GM12878 (cell line): ENCODE measurements around the gene ETV6. TPM values are rescaled to one million over a fixed set of nuclear protein-coding genes. Genes with fewer than 3 reads are reported as not detected.

Experiments used
- BCL11A ChIP-seq: IDR thresholded peaks from 2 replicates; pipeline ENCODE4 v1.6.1; 2011; ENCODE audit warnings: low read depth, low read length
- BMI1 ChIP-seq: fragments of 450-650 bp; IDR thresholded peaks from 2 replicates; pipeline ENCODE4 v1.6.1; 2016; ENCODE audit warnings: mild to moderate bottlenecking, moderate library complexity, borderline replicate concordance
- CHD1 ChIP-seq: IDR thresholded peaks from 2 replicates; pipeline ENCODE4 v1.6.1; 2012; ENCODE audit warnings: low read depth, low read length, improper control_type of control experiment
- ESRRA ChIP-seq: IDR thresholded peaks from 2 replicates; pipeline ENCODE4 v1.6.1; 2012; ENCODE audit warnings: mild to moderate bottlenecking, low read length, improper control_type of control experiment
- IRF3 ChIP-seq: fragments of 450-650 bp; IDR thresholded peaks from 2 replicates; pipeline ENCODE4 v1.6.1; 2014; ENCODE audit warnings: mild to moderate bottlenecking
- NR2C2 ChIP-seq: IDR thresholded peaks from 2 replicates; pipeline ENCODE4 v1.6.1; 2011; ENCODE audit warnings: borderline replicate concordance, low read depth; ENCODE audit not compliant: control insufficient read depth, insufficient read length
- POLR2AphosphoS2 ChIP-seq: IDR thresholded peaks from 2 replicates; pipeline ENCODE4 v1.6.1; 2011; ENCODE audit warnings: low read depth, mild to moderate bottlenecking, low read length, improper control_type of control experiment, moderate library complexity
- POU2F2 ChIP-seq: IDR thresholded peaks from 3 replicates; pipeline ENCODE4 v1.6.1; 2011; ENCODE audit warnings: low read depth, mild to moderate bottlenecking, low read length, borderline replicate concordance
- RAD21 ChIP-seq: IDR thresholded peaks from 2 replicates; pipeline ENCODE4 v1.6.1; 2011; ENCODE audit warnings: mild to moderate bottlenecking, low read depth, low read length, moderate library complexity; ENCODE audit not compliant: insufficient read depth
- RFX5 ChIP-seq: IDR thresholded peaks from 2 replicates; pipeline ENCODE4 v1.6.1; 2011; ENCODE audit warnings: low read depth, low read length, improper control_type of control experiment
- SIX5 ChIP-seq: IDR thresholded peaks from 2 replicates; pipeline ENCODE4 v1.6.1; 2011; ENCODE audit warnings: mild to moderate bottlenecking, low read depth, low read length, moderate library complexity; ENCODE audit not compliant: severe bottlenecking
- SREBF1 ChIP-seq: IDR thresholded peaks from 2 replicates; pipeline ENCODE4 v1.6.1; 2012; ENCODE audit warnings: mild to moderate bottlenecking, low read length
- SUZ12 ChIP-seq: fragments of 200-600 bp; sonication (generic); IDR thresholded peaks from one replicate; pipeline ENCODE4 v1.6.1; 2018; ENCODE audit warnings: antibody characterized with exemption, mild to moderate bottlenecking; ENCODE audit not compliant: unreplicated experiment
- YBX1 ChIP-seq: fragments of 450-650 bp; IDR thresholded peaks from 2 replicates; pipeline ENCODE4 v1.6.1; 2016; ENCODE audit warnings: antibody characterized with exemption
- YY1 ChIP-seq: IDR thresholded peaks from 2 replicates; pipeline ENCODE4 v1.6.1; 2011; ENCODE audit warnings: low read depth, mild to moderate bottlenecking, low read length
- ZNF274 ChIP-seq: IDR thresholded peaks from one replicate; pipeline ENCODE4 v1.8.0; 2011; ENCODE audit not compliant: insufficient read length, insufficient read depth
- ZNF384 ChIP-seq: IDR thresholded peaks from 2 replicates; pipeline ENCODE4 v1.6.1; 2012; ENCODE audit warnings: low read depth, mild to moderate bottlenecking, low read length, improper control_type of control experiment, borderline replicate concordance
- polyA plus RNA-seq, 11 experiments: library from polyadenylated mRNA; depleted of rRNA in 4 of 11; unstranded in 6 of 11; stranded (reverse) in 5 of 11; fragments of >200 nt; fragmentation: Nextera tagmentation in 4 of 11; fragmentation: Illumina TruSeq in 1 of 11; extraction: Ambion mirVana in 4 of 11; extraction: Trizol in 1 of 11; gene quantifications; 1 replicate in 1 of 11; 2 replicates in 10 of 11; pipeline versions ENCODE4 v1.2.1 to v1.2.3, GENCODE V29; 2011 to 2016; ENCODE audit warnings: inconsistent platforms in 2 of 11, missing spikeins in 2 of 11, low read depth in 1 of 11
- total RNA-seq, 4 experiments: library from RNA; depleted of rRNA in 3 of 4; stranded (reverse); fragments of >200 nt in 3 of 4; fragmentation: Illumina TruSeq in 1 of 4; extraction: Trizol in 1 of 4; gene quantifications; 2 replicates each; pipeline versions ENCODE4 v1.2.1 to v1.2.3, GENCODE V29; 2013 to 2021
- TF ChIP-seq, protein P1 (sequence below): fragments of 450-650 bp; IDR thresholded peaks from 2 replicates; pipeline ENCODE4 v1.6.1; 2017; ENCODE audit warnings: mild to moderate bottlenecking, moderate library complexity
- TF ChIP-seq, protein P2 (sequence below): IDR thresholded peaks from 2 replicates; pipeline ENCODE4 v1.6.1; 2011; ENCODE audit warnings: borderline replicate concordance, low read depth, mild to moderate bottlenecking, moderate library complexity, low read length; ENCODE audit not compliant: insufficient read depth, poor library complexity, severe bottlenecking
- TF ChIP-seq, protein P3 (sequence below), 3 experiments: IDR thresholded peaks in 2 of 3; conservative IDR thresholded peaks in 1 of 3; 2 replicates each; pipeline ENCODE4 v1.5.1; 2011; ENCODE audit warnings: low read depth in 3 of 3, low read length in 3 of 3, mild to moderate bottlenecking in 3 of 3, control low read depth in 2 of 3, moderate library complexity in 2 of 3, inconsistent platforms in 1 of 3, mixed read lengths in 1 of 3; ENCODE audit not compliant: control insufficient read depth in 2 of 3, insufficient read depth in 1 of 3; ENCODE audit errors: extremely low read depth in 1 of 3
- TF ChIP-seq, protein P4 (sequence below): IDR thresholded peaks from 2 replicates; pipeline ENCODE4 v1.6.1; 2011; ENCODE audit warnings: mild to moderate bottlenecking, low read depth, low read length, moderate library complexity; ENCODE audit not compliant: insufficient replicate concordance

The ETV6 gene
- total and polyA plus RNA-seq, 10 of the 15 experiments (the other 5 are each of a cell fraction or from before 2014, with no cell fraction given): 6.6 to 74.8 (median 24.6) TPM

DNA sequence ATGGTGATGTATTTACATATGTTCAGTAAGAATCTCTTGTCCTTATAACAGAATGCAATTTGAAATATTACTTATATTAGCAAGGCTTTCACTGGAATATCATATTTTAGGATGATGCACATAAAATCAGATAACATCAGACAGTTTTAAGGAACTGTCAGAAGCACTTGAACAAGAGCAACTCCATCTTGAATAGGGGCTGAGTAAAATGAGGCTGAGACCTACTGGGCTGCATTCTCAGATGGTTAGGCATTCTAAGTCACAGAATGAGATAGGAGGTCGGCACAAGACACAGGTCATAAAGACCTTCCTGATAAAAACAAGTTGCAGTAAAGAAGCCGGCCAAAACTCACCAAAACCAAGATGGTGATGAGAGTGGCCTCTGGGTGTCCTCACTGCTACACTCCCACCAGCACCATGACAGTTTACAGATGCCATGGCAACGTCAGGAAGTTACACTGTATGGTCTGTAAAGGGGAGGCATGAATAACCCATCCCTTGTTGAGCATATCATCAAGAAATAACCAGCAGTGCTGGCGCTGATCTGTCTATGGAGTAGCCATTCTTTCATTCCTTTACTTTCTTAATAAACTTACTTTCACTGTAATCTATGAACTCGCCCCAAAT, 27.6 kb upstream of the ETV6 start (continued):
- no peak for TF ChIP-seq BMI1
- TF ChIP-seq, protein P1, sequence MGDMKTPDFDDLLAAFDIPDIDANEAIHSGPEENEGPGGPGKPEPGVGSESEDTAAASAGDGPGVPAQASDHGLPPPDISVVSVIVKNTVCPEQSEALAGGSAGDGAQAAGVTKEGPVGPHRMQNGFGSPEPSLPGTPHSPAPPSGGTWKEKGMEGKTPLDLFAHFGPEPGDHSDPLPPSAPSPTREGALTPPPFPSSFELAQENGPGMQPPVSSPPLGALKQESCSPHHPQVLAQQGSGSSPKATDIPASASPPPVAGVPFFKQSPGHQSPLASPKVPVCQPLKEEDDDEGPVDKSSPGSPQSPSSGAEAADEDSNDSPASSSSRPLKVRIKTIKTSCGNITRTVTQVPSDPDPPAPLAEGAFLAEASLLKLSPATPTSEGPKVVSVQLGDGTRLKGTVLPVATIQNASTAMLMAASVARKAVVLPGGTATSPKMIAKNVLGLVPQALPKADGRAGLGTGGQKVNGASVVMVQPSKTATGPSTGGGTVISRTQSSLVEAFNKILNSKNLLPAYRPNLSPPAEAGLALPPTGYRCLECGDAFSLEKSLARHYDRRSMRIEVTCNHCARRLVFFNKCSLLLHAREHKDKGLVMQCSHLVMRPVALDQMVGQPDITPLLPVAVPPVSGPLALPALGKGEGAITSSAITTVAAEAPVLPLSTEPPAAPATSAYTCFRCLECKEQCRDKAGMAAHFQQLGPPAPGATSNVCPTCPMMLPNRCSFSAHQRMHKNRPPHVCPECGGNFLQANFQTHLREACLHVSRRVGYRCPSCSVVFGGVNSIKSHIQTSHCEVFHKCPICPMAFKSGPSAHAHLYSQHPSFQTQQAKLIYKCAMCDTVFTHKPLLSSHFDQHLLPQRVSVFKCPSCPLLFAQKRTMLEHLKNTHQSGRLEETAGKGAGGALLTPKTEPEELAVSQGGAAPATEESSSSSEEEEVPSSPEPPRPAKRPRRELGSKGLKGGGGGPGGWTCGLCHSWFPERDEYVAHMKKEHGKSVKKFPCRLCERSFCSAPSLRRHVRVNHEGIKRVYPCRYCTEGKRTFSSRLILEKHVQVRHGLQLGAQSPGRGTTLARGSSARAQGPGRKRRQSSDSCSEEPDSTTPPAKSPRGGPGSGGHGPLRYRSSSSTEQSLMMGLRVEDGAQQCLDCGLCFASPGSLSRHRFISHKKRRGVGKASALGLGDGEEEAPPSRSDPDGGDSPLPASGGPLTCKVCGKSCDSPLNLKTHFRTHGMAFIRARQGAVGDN: peak; percentile 65
- no peak for TF ChIP-seq SUZ12
- TF ChIP-seq RAD21: peak; percentile 41; the same call in 1 of the 2 replicates
- TF ChIP-seq NR2C2: no peak
- TF ChIP-seq YBX1: no peak
- TF ChIP-seq, protein P2, sequence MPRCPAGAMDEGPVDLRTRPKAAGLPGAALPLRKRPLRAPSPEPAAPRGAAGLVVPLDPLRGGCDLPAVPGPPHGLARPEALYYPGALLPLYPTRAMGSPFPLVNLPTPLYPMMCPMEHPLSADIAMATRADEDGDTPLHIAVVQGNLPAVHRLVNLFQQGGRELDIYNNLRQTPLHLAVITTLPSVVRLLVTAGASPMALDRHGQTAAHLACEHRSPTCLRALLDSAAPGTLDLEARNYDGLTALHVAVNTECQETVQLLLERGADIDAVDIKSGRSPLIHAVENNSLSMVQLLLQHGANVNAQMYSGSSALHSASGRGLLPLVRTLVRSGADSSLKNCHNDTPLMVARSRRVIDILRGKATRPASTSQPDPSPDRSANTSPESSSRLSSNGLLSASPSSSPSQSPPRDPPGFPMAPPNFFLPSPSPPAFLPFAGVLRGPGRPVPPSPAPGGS: no peak
- no peak for TF ChIP-seq ZNF384
- TF ChIP-seq, protein P3, sequence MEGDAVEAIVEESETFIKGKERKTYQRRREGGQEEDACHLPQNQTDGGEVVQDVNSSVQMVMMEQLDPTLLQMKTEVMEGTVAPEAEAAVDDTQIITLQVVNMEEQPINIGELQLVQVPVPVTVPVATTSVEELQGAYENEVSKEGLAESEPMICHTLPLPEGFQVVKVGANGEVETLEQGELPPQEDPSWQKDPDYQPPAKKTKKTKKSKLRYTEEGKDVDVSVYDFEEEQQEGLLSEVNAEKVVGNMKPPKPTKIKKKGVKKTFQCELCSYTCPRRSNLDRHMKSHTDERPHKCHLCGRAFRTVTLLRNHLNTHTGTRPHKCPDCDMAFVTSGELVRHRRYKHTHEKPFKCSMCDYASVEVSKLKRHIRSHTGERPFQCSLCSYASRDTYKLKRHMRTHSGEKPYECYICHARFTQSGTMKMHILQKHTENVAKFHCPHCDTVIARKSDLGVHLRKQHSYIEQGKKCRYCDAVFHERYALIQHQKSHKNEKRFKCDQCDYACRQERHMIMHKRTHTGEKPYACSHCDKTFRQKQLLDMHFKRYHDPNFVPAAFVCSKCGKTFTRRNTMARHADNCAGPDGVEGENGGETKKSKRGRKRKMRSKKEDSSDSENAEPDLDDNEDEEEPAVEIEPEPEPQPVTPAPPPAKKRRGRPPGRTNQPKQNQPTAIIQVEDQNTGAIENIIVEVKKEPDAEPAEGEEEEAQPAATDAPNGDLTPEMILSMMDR (IDR thresholded peaks at IDR 0.05 in 2 of 3, conservative IDR thresholded peaks at IDR 0.05 in 1 of 3; ENCODE audit: control insufficient read depth in 2 of 3, extremely low read depth in 1 of 3, insufficient read depth in 1 of 3, low read depth in 3 of 3, low read length in 3 of 3): peak in 1 of 3 experiments; percentile 8; a peak in 2 of 6 replicates
- no peak for TF ChIP-seq ESRRA
- TF ChIP-seq BCL11A: no peak
- no peak for TF ChIP-seq RFX5
- TF ChIP-seq ZNF274: no peak
- no peak for TF ChIP-seq POU2F2
- TF ChIP-seq YY1: peak; percentile 61
- TF ChIP-seq, protein P4, sequence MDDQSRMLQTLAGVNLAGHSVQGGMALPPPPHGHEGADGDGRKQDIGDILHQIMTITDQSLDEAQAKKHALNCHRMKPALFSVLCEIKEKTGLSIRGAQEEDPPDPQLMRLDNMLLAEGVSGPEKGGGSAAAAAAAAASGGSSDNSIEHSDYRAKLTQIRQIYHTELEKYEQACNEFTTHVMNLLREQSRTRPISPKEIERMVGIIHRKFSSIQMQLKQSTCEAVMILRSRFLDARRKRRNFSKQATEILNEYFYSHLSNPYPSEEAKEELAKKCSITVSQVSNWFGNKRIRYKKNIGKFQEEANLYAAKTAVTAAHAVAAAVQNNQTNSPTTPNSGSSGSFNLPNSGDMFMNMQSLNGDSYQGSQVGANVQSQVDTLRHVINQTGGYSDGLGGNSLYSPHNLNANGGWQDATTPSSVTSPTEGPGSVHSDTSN: no peak
- no peak for TF ChIP-seq SREBF1
- no peak for TF ChIP-seq POLR2AphosphoS2
- TF ChIP-seq IRF3: no peak
- no peak for TF ChIP-seq CHD1
- TF ChIP-seq SIX5: no peak
